ENCODE data around the gene ALK.
"Not testable (repeated sequence)": the region's sequence is repeated elsewhere in the genome, so short reads cannot be mapped to it uniquely, and the experiment has no call there.

Gene ALK

GRCh38 chr2:29755233-29755632 is 166.2 kb downstream of the ALK start:
- no peak for DNase-seq (ENCODE audit: low spot score)

GRCh38 chr2:29753671-29754444 is 167.5 kb downstream of the ALK start:
- no peak for DNase-seq (ENCODE audit: low spot score)

GRCh38 chr2:29751390-29751789 is 170.0 kb downstream of the ALK start:
- no peak for DNase-seq (ENCODE audit: low spot score)

- not testable (repeated sequence) for DNase-seq (ENCODE audit: low spot score)
Measured at GRCh38 chr2:29750463-29750862, 170.9 kb downstream of the ALK start.

GRCh38 chr2:29749843-29750242 is 171.5 kb downstream of the ALK start:
- no peak for DNase-seq (ENCODE audit: low spot score)

- DNase-seq (ENCODE audit: low spot score): no peak
Measured at GRCh38 chr2:29749041-29749440, 172.3 kb downstream of the ALK start.

GRCh38 chr2:29747786-29748470 is 173.5 kb downstream of the ALK start:
- DNase-seq (ENCODE audit: low spot score): no peak

- DNase-seq (ENCODE audit: low spot score): no peak
Measured at GRCh38 chr2:29744976-29745375, 176.4 kb downstream of the ALK start.

GRCh38 chr2:29743516-29743915 is 177.9 kb downstream of the ALK start:
- no peak for DNase-seq (ENCODE audit: low spot score)

- DNase-seq (ENCODE audit: low spot score): peak; percentile 15
Measured at GRCh38 chr2:29742656-29743055, 178.7 kb downstream of the ALK start.

GRCh38 chr2:29741132-29741531 is 180.3 kb downstream of the ALK start:
- DNase-seq (ENCODE audit: low spot score): no peak

GRCh38 chr2:29733965-29734364 is 187.4 kb downstream of the ALK start:
- DNase-seq (ENCODE audit: low spot score): no peak

- DNase-seq (ENCODE audit: low spot score): no peak
Measured at GRCh38 chr2:29733213-29733612, 188.2 kb downstream of the ALK start.

- DNase-seq (ENCODE audit: low spot score): no peak
Measured at GRCh38 chr2:29731948-29732347, 189.4 kb downstream of the ALK start.

- DNase-seq (ENCODE audit: low spot score): no peak
Measured at GRCh38 chr2:29729932-29730331, 191.5 kb downstream of the ALK start.

GRCh38 chr2:29729401-29729800 is 192.0 kb downstream of the ALK start:
- DNase-seq (ENCODE audit: low spot score): no peak

GRCh38 chr2:29726976-29727375 is 194.4 kb downstream of the ALK start:
- no peak for DNase-seq (ENCODE audit: low spot score)

- DNase-seq (ENCODE audit: low spot score): no peak
Measured at GRCh38 chr2:29725610-29726009, 195.8 kb downstream of the ALK start.

- DNase-seq (ENCODE audit: low spot score): no peak
Measured at GRCh38 chr2:29724282-29724681, 197.1 kb downstream of the ALK start.

- DNase-seq (ENCODE audit: low spot score): no peak
Measured at GRCh38 chr2:29723255-29724001, 198.0 kb downstream of the ALK start.

GRCh38 chr2:29719639-29720038 is 201.7 kb downstream of the ALK start:
- no peak for DNase-seq (ENCODE audit: low spot score)

- no peak for DNase-seq (ENCODE audit: low spot score)
Measured at GRCh38 chr2:29718076-29718686, 203.2 kb downstream of the ALK start.

Measured in Ammon's horn (tissue), 1 donor.